IMR-90 (cell line): ENCODE data around the gene PTPRH.

Source experiments
- FOS ChIP-seq: fragments of 150-350 bp; IDR thresholded peaks from 2 replicates; pipeline ENCODE4 v1.6.1; 2016; ENCODE audit warnings: low read depth, low read length
- MAFK ChIP-seq: IDR thresholded peaks from 2 replicates; pipeline ENCODE4 v1.6.1; 2012; ENCODE audit warnings: low read depth, low read length, improper control_type of control experiment
- MXI1 ChIP-seq: IDR thresholded peaks from 2 replicates; pipeline ENCODE4 v1.6.1; 2012; ENCODE audit warnings: low read depth, mild to moderate bottlenecking, low read length, moderate library complexity, borderline replicate concordance
- POLR2A ChIP-seq: IDR thresholded peaks from 2 replicates; pipeline ENCODE4 v1.6.1; 2012; ENCODE audit warnings: mild to moderate bottlenecking, low read depth, low read length
- RAD21 ChIP-seq: IDR thresholded peaks from 2 replicates; pipeline ENCODE4 v1.6.1; 2012; ENCODE audit warnings: low read length, improper control_type of control experiment
- RFX5 ChIP-seq: IDR thresholded peaks from 2 replicates; pipeline ENCODE4 v1.8.0; 2012; ENCODE audit warnings: low read depth, mild to moderate bottlenecking, low read length, moderate library complexity
- SMC3 ChIP-seq: fragments of 150-350 bp; IDR thresholded peaks from 2 replicates; pipeline ENCODE4 v1.6.1; 2016; ENCODE audit warnings: low read depth, mild to moderate bottlenecking, antibody characterized with exemption, low read length, moderate library complexity
- TF ChIP-seq, protein P1 (sequence below): conservative IDR thresholded peaks from 2 replicates; pipeline ENCODE4 v1.5.1; 2012; ENCODE audit warnings: mild to moderate bottlenecking, low read depth, low read length, improper control_type of control experiment
- TF ChIP-seq, protein P2 (sequence below): fragments of 150-350 bp; IDR thresholded peaks from 2 replicates; pipeline ENCODE4 v1.6.1; 2017; ENCODE audit warnings: mild to moderate bottlenecking, antibody characterized with exemption, low read length, low read depth

DNA sequence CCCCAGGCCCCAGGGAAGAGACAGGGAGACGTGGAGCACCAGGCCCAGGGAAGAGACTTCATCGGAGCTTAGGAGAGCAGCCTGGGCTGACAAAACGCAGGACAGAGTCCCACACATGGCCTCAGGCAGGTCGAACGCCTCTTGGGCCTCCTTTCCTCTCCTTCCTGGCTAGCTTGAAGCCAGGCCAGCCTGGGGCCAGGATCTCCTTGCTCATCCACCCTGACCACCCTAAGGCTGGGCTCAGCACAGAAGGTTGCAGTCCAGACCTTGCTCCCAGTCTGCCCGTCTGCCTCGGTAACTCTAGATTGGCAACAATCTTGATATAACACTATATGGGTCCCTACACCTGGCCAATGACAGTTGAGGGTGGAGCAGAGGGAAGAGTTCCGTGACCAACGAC lies 39.4 kb upstream of the PTPRH start:
- TF ChIP-seq, protein P1, sequence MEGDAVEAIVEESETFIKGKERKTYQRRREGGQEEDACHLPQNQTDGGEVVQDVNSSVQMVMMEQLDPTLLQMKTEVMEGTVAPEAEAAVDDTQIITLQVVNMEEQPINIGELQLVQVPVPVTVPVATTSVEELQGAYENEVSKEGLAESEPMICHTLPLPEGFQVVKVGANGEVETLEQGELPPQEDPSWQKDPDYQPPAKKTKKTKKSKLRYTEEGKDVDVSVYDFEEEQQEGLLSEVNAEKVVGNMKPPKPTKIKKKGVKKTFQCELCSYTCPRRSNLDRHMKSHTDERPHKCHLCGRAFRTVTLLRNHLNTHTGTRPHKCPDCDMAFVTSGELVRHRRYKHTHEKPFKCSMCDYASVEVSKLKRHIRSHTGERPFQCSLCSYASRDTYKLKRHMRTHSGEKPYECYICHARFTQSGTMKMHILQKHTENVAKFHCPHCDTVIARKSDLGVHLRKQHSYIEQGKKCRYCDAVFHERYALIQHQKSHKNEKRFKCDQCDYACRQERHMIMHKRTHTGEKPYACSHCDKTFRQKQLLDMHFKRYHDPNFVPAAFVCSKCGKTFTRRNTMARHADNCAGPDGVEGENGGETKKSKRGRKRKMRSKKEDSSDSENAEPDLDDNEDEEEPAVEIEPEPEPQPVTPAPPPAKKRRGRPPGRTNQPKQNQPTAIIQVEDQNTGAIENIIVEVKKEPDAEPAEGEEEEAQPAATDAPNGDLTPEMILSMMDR = no peak
- TF ChIP-seq MAFK (no peak), RAD21 (no peak), MXI1 (no peak), RFX5 (no peak), POLR2A (no peak), SMC3 (no peak), FOS (no peak)
- TF ChIP-seq, protein P2, sequence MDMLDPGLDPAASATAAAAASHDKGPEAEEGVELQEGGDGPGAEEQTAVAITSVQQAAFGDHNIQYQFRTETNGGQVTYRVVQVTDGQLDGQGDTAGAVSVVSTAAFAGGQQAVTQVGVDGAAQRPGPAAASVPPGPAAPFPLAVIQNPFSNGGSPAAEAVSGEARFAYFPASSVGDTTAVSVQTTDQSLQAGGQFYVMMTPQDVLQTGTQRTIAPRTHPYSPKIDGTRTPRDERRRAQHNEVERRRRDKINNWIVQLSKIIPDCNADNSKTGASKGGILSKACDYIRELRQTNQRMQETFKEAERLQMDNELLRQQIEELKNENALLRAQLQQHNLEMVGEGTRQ = no peak
